Activated CD8-positive, alpha-beta memory T cell treated with anti-CD3 and anti-CD28 coated beads, Interleukin-2, amount 50 U/mL, for 1 hour (primary cell): ENCODE data around the gene HOXA13.

ENCODE experiments used
- DNase-seq: peaks from one replicate; pipeline ENCODE4 v3.0.0-alpha.2; 2020; ENCODE audit errors: extremely low read depth

Gene HOXA13

GRCh38 chr7:27170426-27171324 is 29.2 kb downstream of the HOXA13 start:
- DNase-seq: no peak

- DNase-seq: no peak
These were observed 30.0 kb downstream of the HOXA13 start for GRCh38 chr7:27169658-27170425.

GRCh38 chr7:27168265-27168947 is 31.5 kb downstream of the HOXA13 start:
- no peak for DNase-seq

- DNase-seq: no peak
These were observed 32.0 kb downstream of the HOXA13 start for GRCh38 chr7:27167916-27168264.

GRCh38 chr7:27166531-27167505 is 33.1 kb downstream of the HOXA13 start:
- no peak for DNase-seq

GRCh38 chr7:27165996-27166530 is 33.8 kb downstream of the HOXA13 start:
- no peak for DNase-seq

GRCh38 chr7:27165089-27165995 is 34.5 kb downstream of the HOXA13 start, which contains the start of gene HOXA9:
TSS of gene HOXA9 (minus strand) at chr7:27165537. CDS start at chr7:27165457, 80 bp downstream.
- no peak for DNase-seq

GRCh38 chr7:27164367-27165088 is 35.4 kb downstream of the HOXA13 start:
- no peak for DNase-seq

- DNase-seq: no peak
These were observed 35.9 kb downstream of the HOXA13 start for GRCh38 chr7:27164045-27164366.

GRCh38 chr7:27163288-27164044 is 36.4 kb downstream of the HOXA13 start:
- DNase-seq: no peak

GRCh38 chr7:27162561-27163287 is 37.2 kb downstream of the HOXA13 start:
- DNase-seq: no peak

- no peak for DNase-seq
These were observed 38.0 kb downstream of the HOXA13 start for GRCh38 chr7:27161721-27162560.

GRCh38 chr7:27161214-27161720 is 38.6 kb downstream of the HOXA13 start:
- no peak for DNase-seq

GRCh38 chr7:27160546-27161213 is 39.2 kb downstream of the HOXA13 start:
- DNase-seq: peak; percentile 74

GRCh38 chr7:27160145-27160545 is 39.7 kb downstream of the HOXA13 start:
- no peak for DNase-seq
